HG02840 (cell line): Measurements from ENCODE around the gene SPTLC3.

Source experiments
- ATAC-seq: cut with Tn5 transposase; IDR thresholded peaks from one replicate; pipeline ENCODE4 v1.9.1; 2021; ENCODE audit warnings: mild to moderate bottlenecking, moderate library complexity, moderate number of reproducible peaks; ENCODE audit not compliant: unreplicated experiment, low FRiP score

SPTLC3 gene

DNA sequence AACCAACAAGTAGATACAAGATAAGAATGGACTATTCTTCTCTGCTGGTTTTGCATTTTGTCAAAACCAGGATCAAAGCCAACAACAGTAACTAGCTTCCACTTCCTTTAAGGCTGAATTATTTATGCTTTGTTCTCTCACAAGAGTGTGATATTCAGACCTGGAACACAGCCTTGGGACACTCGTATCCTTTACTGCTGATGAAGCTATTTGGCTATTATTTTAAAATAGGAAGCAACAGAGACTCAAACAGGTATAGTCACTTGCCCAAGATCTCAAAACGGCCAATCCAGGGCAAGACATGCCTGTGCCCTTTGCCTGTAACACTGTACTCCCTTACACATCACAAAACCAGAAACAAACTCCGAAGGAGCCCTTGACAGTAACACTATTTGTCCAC is 19.9 kb downstream of the SPTLC3 start:
- ATAC-seq: no peak

DNA sequence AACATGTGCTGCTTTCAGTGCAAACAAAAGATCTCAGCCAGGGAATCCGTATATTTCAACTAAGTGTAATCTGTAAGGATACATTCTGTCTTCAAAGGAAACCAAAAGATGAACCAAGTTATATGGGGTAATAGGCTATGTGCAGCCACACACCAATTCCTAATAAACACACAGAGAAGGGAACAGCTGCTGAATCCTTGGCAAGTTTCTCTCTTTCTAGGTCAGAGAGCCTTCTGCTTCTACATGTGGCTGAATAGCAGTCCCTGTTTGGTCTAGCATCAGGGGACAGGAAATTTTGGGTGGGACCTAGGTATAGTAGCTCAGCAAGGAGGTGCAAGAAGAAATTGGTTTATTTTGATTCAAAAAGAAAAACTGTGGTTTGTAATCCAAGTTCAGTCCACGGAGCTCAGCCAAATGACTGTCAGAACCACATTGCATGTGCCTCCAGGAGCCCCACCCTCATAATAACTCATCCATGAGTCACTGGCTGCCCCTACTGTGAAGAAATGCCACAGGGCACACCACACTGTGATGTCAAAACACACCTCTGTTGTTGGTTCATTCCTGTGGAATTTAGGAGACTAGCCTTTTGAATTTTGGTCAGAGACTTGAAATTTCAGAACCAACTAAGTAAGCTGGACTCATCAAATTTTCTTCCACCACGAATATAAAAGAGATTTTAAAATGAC is 21.1 kb downstream of the SPTLC3 start:
- no peak for ATAC-seq

DNA sequence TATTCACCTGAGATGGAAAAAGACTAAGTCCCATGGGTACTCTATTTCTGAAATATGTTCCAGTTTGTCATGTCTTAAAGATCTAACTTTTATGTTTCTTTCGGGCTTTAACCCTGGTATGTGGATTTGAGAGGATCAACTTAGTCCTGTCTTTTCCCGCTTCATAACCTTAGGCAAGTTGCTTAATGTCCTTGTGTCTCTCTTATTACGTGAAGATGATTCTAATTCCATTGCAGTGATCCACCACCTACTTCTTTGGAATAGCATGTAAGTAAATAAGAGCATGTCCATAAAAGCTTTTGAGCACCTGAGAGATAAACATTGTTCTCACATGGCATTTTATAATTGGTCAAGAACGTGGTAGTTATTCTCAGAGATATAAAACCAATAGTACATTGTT is 23.0 kb downstream of the SPTLC3 start:
- no peak for ATAC-seq

DNA sequence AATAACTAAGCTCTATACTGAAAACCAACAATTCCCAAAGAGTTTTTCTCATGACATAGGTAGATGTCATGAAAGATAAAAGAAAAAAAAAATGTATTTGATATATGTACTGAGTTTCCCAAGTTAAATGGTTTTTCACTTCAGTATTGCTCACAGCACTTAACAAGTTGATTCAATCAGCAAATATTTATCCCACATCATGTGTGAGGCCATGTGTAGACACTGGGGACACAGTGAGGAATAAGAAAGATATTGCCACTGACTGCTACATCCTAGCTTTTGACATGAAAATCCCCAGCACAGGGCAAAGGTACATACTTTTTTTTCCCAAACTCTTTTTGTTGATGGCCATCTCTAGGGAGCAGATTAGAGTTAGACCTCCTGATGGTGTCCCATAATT is 25.3 kb downstream of the SPTLC3 start:
- ATAC-seq: no peak

DNA sequence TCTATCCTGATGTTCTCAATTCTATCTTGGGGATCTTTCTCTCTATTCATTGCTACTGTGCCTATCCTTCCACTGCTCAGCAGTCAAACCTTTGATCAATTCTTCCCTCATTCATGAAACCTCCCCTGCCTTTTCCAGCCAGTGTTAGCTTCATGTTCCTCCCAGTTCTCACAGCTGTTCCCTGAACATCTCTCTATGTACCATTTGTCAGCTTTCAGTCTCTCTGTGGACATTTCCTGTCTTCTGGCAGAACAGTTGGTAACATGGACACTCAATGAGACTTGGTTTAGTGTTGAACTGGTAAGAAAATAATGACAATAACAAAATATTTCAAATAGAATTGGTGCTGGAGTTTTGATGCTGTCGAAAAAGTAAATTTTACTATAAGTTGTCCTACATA is 26.2 kb downstream of the SPTLC3 start:
- no peak for ATAC-seq

DNA sequence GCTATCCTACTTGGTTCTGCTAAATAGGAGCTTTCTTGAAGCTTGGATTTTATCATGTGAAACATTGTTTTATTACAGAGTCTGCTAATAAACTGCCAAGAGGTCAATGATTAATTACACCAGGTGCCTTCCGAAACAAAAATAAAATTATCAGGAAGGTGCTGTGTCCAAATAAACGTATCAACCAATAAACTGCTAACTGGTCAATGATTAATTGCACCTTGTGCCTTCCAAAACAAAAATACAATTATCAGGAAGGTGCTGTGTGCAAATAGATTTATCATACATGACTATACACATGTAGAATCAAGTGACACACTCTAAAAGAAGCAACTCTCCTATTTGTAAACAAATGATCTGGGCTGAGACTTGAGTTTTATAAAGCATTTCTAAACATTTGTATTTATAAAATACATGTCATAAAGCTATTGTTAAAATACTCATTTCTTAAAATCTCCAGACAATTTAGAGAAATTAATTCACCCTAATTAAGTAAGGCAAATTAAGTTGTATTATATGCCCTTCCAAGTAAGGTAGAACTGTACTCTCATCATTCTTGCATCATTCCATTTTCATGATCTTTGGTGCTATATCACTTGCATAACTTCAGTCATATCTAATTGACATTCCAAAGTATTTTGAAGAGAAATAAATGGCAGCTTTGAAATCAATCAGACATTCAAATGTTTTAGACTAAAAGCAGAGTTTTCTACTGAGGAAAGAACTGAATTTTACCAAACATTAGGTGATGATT is 26.8 kb downstream of the SPTLC3 start:
- no peak for ATAC-seq

DNA sequence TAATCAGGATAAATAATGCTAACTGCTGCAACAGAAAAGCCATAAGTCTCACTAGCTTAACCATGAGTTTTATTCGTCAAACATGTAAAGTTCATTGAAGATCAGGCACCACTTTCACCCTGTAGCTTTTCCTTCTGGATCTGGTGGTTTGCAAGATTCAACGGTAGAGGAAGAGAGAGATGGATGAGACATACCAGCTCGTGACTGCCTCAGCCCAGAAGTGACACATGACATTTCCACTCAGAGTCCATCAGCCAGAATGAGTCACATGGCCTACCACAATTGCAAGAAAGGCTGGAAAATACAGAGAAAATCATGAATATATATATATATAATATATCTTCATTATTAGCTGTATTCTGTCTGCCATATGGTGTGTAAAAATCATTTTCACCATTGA is 29.0 kb downstream of the SPTLC3 start:
- no peak for ATAC-seq

DNA sequence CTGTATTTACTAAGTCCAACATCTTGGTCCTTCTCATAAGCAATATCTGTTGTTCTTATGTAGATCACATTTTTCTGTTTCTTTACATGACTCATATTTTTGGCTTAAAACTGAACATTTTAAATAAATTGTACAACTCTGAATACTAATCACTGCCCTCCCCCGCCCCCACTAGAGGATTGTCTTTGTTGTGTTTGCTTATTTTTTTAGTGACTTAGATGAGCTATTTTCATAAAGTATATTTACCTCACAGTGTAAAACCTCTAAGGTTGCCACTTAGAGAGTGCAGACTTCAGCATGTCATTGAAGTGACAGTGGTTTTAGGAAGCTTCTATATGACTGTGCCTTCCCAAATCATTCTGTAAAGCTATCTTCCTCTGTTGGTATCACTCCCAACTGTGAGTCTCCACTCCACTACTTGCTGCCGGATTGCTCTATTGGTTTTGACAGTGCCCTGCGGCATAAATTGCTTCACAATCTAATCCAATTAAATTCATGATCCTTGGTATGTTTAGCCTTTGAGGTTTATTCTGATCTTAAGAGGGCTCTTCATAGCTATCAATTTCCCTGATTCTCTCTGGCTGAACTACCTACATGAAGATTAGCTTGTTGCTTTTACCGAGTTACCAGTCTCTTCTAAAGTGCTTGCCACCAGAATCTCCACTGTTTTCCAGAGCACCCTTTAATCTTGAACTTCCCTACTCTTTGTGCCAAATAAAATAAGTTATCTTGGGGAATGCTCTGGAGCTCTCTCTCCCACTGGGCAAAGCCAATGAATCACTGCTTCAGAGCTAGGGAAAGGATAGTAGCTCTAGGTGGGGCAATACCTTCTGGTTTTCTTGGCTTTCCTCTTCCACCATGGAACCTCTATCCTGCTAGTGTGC is 33.0 kb downstream of the SPTLC3 start:
- ATAC-seq: no peak

DNA sequence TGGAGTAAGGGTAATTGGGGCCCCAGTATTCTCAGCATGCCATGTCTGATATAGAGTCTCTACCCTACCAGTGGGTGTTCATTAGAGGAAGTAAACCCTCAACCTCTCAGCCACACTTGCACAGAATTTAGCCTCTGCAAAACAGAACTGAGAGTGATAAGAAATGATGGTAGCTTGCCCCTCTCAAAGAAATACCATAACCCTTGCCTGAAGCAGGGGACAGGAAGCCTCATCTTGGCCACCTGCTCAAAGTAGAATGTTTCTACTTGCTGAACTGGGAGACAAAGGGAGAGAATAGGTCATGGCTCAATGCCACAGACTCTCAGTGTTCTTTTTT is 33.7 kb downstream of the SPTLC3 start:
- ATAC-seq: no peak

DNA sequence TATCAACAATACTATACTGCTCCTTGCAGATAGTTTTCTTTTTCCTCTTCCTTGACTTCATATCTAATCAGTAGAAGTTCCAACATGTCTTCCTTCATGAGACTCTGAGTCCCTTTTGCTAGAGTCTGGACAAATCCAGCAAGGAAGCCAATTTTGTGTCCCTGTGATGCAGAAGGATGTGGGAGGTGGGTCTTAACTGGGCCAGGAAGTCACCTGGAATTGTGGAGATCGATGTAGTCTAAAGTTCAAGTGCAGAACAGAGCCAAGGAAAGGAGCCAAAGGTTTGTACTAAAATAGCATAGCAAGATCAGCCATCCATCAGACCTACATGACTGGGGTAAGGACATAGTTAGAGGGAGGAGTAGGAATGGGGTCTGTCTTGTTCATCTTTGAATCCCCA is 37.6 kb downstream of the SPTLC3 start:
- ATAC-seq: no peak

DNA sequence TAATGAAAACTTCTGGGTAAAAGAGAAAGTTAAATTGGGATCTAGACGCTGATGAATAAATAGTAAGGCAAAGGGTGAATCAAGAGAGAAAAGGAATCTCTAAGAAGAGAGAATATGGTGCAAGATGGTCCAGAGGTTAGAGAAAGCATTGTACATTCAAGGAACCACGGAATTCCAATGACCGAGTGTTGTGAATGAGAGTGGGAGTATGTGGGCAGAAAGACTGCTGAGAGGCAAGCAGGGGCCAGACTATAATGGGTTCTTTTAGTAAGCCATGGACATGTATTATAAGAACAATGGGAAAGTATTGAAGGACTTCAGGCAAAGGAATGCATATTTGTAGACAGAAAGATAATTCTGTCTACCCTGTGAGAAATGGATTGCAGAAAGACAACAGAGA is 45.2 kb downstream of the SPTLC3 start:
- ATAC-seq: no peak

DNA sequence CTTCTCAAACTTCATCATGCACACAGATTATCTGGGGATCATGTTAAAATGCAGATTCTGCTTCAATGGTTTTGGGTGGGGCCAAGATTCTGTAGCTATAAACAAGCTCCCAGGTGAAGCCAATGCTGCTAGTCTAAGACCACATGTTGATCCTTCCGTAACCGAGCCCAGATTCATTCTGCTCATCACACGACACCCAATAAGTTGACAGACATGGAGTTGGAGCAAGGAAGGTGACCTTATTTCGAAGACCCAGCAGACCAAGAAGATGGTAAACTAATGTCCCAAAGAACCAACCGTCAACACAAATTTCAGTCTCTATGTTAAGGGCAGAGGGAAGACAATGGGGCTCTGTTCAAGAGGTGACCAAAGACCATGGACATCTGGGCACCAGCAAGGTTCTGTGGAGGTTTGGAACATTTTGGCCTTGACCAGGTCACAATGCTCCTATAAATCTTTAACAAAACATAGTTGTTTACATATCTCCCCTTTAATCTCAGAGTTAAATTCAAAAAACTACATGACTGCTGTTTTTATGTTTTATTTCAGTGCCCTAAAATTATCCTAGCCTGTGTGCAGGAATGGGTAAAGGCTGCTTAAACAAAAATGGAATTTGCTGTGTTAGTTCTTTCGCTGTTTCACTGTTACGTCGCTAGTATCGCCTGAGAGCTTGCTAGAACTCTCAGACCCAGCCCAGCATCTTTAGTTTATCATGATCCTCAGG is 50.1 kb downstream of the SPTLC3 start:
- ATAC-seq: no peak

DNA sequence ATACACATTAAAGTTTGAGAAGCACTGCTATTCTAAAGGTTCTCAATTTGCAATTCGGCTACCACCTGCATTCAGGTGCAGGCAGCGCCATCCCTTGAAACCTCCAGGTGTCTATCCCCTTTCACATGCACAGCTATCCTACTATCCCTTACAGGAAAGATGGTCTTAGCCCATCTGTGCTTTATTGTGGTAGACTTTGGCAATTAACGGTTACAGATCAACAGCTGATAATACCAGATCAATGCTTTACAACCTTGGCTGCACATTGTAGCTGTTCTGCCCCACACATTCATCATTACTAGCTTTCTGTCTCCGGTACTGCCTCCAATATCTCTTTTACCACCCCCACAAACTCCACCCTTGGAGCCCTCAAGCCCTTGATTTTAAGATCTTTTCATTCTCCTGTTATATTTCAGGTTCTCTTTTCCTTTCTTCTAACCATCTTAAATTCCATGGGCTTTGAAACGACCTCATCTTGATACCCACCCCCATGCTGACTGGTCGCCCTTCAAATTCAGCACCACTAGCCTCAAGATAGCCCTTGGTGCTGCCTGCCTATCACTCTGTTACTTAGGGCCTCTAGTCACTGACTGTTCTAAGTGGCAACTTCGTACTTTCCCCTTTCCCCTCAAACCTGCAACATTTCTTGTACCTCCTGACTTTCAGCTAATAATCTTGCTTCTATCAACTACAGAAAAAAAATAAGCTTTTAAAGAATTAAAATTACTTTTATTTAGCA is 50.8 kb downstream of the SPTLC3 start:
- no peak for ATAC-seq

DNA sequence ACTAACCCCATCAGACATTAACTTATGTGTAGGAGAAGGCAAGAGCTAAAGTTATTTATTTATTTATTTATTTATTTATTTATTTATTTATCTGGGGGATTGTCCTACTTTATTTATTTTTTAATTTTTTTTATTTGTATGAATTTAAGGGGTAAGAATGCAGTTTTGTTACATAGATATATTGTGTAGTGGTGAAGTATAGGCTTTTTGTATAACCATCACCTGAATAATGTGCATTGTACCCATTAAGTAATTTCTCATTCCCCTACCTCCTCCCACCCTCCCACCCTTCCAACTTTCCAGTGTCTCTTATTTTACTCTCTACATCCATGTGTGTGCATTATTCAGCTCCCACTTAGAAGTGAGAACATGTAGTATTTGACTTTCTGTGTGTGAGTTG is 51.6 kb downstream of the SPTLC3 start:
- ATAC-seq: no peak

DNA sequence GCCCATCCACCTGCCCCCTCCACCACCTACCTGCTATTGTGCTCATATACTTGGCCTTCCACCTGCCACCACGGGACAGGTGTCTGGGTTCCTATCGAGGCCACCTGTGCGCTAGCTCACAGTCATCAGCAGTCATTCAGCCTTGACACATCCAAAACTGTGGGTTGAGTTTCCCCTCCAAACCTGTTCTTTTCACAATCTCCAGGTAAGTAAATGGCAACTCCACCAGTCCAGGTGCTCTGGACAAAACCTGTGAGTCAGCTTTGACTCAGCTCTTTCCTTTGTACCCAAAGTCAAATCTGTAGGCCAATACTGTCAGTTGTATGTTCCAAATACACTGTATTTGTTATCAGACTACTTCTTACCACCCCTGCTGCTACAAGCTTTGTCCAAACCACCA is 52.6 kb downstream of the SPTLC3 start:
- no peak for ATAC-seq

DNA sequence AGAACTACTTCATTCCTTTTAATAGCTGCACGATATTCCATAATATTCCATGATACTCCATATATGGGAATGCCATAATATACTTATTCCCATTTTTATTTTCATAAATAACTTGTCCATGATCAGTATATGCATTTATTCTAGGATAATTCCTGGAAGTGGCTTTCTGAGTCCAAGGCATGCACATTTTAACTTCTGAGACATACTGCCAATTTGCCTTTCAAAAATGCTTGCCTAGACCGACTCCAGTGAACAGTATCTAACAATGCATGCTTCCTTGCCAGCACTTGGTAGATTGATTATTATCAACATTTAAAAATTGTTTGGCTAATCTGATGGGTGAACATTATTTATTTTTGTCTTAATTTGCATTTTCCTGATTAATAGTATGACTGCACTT is 54.0 kb downstream of the SPTLC3 start:
- no peak for ATAC-seq

DNA sequence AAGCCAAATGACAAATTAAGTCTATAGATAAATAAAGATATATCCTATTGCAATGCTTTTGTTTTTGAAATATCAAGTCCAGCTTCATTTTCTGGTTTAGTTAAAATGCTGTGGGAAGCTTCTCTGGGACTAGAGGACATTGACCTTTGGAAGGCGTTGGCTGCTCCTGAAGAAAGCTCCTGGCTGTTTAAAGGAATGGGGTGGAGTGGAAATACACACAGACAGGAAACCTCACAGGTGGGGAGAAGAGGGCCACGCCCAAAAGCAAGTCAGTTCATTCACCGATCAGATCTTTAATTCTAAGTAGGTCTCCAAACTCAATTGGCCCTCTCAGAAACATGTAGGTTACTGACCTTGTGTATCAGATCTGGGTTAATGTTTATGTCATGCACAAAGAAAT is 59.6 kb downstream of the SPTLC3 start:
- no peak for ATAC-seq

DNA sequence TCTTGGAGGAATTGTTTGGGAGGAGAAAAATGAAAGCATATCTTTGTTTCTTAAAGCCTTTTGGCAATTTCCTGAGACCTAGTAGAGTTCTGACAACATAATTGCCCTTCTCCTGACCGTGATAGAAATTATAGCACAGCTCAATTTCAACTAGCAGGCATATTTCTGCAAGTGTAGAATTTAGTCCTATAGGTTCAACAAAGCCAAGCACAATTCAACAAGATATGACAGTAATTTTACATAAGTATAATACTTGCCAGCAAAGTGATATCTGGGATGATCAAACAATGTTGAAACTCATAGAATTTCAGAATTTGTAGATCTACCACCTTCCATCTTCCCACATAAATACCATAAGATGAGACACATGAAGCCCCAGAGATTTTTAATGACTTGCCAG is 73.1 kb downstream of the SPTLC3 start:
- ATAC-seq: no peak

DNA sequence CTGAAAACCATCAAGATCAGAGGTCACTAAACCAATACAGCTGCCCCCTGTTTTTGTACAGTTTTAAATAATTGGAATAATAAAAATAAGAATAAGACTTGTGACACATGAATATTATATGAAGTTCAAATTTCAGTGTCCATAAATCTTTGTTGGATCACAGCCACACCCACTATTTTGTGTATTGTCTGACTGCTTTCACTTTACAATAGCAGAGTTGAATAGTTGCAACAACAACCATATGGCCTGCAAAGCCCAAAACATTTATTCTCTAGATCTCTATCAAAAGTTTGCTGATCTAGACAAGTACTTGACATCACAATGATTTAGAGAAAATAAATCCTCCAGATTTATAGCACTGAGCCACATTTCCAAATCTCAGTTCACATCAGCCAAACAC is 73.6 kb downstream of the SPTLC3 start:
- ATAC-seq: no peak

DNA sequence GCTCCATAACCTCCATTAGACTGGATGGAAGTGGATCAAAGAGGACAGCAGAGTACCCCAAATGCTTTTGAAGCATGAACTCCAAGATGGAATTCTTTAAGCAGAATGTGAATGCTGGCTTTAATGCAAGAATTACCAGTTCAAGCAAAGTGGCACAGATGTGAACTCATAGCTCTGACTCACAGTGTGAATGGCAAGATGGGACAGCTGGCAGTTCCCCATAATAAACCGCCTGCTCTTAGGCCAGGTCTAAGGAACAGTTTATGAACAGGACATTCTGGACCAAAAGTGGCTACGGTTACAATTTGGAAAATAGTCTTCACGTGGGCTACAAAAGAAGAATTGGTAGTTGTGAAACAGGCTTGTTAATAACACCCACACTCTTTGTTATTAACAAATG is 76.5 kb downstream of the SPTLC3 start:
- no peak for ATAC-seq
